Lower lobe of right lung (tissue), 2 donors: ENCODE results near the gene SAFB2. TPM values are rescaled to one million over a fixed set of nuclear protein-coding genes. Genes with fewer than 3 reads are reported as not detected.
A peak's percentile ranks its signal among the peaks of the same experiment; 100 is the strongest.

Source experiments
- ATAC-seq, 2 donors: fragments of 200-7000 bp; cut with Tn5 transposase; one replicate each; pipeline ENCODE4 v1.9.1; 2020 to 2022; ENCODE audit warnings: mild to moderate bottlenecking in 2 of 2, moderate library complexity in 2 of 2
- DNase-seq: peaks from one replicate; pipeline ENCODE4 v3.0.0-alpha.2; 2020
- H3K27ac ChIP-seq: fragments of 200-600 bp; one replicate; pipeline ENCODE4 v1.8.0; 2022
- H3K27me3 ChIP-seq: fragments of 200-600 bp; one replicate; pipeline ENCODE4 v1.8.0; 2022; ENCODE audit warnings: low read depth
- H3K36me3 ChIP-seq: fragments of 200-600 bp; one replicate; pipeline ENCODE4 v1.8.0; 2022; ENCODE audit warnings: mild to moderate bottlenecking
- H3K4me1 ChIP-seq: fragments of 200-600 bp; one replicate; pipeline ENCODE4 v1.8.0; 2022
- H3K4me3 ChIP-seq: fragments of 200-600 bp; one replicate; pipeline ENCODE4 v1.8.0; 2022; ENCODE audit warnings: mild to moderate bottlenecking
- H3K9me3 ChIP-seq: fragments of 200-600 bp; one replicate; pipeline ENCODE4 v1.8.0; 2022
- intact Hi-C: fragments of 100-400 bp; cut with DNase I; formaldehyde crosslinking; loops from one replicate; pipeline ENCODE4 v1.11.0; 2022
- total RNA-seq: library from RNA; stranded (reverse); fragmentation: NEBNext Ultra II Directional; extraction: Animal tissue kit (Norgen Biotek cat#: 25700); gene quantifications from one replicate; pipeline ENCODE4 v1.2.1, GENCODE V29; 2021
- TF ChIP-seq, protein P1 (sequence below): fragments of 200-600 bp; IDR thresholded peaks from one replicate; pipeline ENCODE4 v1.8.0; 2022; ENCODE audit warnings: antibody characterized with exemption, mild to moderate bottlenecking
- donor health status: DM: no; HTN: yes; CAD: no; lungs with severe emphysema.

Gene SAFB2
- total RNA-seq, 1 donor from 2014 or later: 81.8 TPM

DNA sequence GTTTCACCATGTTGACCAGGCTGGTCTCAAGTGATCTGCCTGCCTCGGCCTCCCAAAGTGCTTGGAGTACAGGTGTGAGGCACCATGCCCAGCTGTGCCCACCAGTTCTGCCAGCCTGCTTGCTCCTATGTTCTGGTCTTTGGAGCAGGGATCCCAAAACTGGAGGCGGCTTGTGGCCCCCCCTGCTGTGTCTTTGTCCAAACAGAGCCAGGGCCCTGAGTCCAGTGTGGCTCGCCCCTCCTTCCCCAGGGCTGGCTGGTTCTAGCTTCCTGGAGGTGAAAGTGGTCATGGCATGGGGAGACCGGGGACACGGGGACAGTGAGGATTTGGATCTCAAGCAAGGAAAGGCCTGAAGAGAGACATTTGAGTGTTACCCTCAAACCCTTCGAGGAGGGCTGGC is 43.3 kb downstream of the SAFB2 start:
- H3K4me1 ChIP-seq: peaks cover 5% of the 10 kb centered on the region
- TF ChIP-seq, protein P1, sequence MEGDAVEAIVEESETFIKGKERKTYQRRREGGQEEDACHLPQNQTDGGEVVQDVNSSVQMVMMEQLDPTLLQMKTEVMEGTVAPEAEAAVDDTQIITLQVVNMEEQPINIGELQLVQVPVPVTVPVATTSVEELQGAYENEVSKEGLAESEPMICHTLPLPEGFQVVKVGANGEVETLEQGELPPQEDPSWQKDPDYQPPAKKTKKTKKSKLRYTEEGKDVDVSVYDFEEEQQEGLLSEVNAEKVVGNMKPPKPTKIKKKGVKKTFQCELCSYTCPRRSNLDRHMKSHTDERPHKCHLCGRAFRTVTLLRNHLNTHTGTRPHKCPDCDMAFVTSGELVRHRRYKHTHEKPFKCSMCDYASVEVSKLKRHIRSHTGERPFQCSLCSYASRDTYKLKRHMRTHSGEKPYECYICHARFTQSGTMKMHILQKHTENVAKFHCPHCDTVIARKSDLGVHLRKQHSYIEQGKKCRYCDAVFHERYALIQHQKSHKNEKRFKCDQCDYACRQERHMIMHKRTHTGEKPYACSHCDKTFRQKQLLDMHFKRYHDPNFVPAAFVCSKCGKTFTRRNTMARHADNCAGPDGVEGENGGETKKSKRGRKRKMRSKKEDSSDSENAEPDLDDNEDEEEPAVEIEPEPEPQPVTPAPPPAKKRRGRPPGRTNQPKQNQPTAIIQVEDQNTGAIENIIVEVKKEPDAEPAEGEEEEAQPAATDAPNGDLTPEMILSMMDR: no peak
- H3K27ac ChIP-seq: no peak overlapping the region
- peaks cover 14% of the 10 kb centered on the region for H3K36me3 ChIP-seq
- H3K27me3 ChIP-seq: no peaks in the 10 kb centered on the region
- no peaks in the 10 kb centered on the region for H3K9me3 ChIP-seq
- ATAC-seq (no peak), DNase-seq (no peak)
- intact Hi-C loops: no loop called here
- H3K4me3 ChIP-seq: no peak overlapping the region

DNA sequence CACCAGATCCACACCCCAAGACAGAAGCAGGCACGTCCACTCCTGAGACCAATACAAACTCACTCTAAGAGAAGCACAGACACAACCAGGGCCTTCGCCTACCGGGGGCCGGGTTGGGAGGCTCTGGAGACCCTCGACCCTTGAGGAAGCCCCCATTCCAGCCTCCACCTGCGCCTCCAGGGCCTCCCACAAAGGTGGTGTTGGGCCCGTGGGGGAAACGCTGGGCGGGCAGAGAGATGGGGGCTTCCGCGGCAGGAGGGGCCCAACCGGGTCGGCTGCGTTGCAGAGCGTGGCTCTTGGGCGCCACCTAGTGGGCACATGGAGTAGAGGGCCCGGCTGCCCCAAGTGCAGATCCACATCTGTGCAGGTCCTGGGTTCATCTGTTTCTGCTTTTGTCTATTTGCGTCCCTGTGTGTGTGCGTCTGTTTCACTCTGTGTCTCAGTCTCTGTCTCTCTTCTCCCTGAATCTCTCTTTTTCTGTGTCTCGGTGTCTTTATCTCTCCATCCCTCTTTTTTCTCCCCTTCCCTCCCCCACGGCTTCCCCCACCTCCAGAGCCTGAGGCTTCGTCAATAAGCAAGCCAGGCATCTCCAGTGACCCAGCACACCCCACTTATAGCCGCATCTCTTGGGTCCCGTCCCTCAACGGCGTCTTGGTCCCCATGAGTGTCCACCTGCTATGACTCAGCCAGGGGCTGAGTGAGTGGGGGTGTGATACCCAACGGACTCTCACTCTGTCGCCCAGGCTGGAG is 44.3 kb downstream of the SAFB2 start:
- H3K36me3 ChIP-seq: peaks cover 14% of the 10 kb centered on the region
- peak; percentile 79 for DNase-seq
- intact Hi-C loops: no loop called here
- H3K4me1 ChIP-seq: peaks cover 5% of the 10 kb centered on the region
- H3K4me3 ChIP-seq: no peak overlapping the region
- no peak overlapping the region for H3K27ac ChIP-seq
- H3K9me3 ChIP-seq: no peaks in the 10 kb centered on the region
- TF ChIP-seq, protein P1: peak; percentile 99
- H3K27me3 ChIP-seq: no peaks in the 10 kb centered on the region
- peak; percentile 89 to 90 for ATAC-seq

DNA sequence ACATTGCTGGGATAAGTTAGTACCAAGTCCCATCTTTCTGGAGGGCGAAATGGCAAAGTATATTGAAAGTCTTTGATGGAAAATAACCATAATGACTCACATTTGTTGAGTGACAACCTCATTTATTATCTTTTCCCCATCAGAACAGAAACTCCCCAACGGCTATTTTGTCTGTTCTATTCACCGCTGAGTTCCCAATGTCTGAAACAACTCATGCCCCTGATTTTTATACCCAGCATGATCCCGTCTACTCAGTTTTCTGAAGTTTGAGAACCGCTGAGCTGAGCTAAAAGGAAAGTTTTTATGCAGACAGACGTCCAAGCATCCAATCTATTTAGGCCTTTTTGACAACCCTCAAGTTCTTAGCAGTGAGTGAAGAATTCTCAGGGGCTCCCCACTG is 47.0 kb downstream of the SAFB2 start:
- TF ChIP-seq, protein P1: no peak
- no peak for DNase-seq
- peaks cover 5% of the 10 kb centered on the region for H3K4me1 ChIP-seq
- intact Hi-C loops: no loop called here
- H3K4me3 ChIP-seq: no peak overlapping the region
- no peak for ATAC-seq
- H3K9me3 ChIP-seq: no peaks in the 10 kb centered on the region
- no peaks in the 10 kb centered on the region for H3K36me3 ChIP-seq
- H3K27ac ChIP-seq: no peak overlapping the region
- no peaks in the 10 kb centered on the region for H3K27me3 ChIP-seq

DNA sequence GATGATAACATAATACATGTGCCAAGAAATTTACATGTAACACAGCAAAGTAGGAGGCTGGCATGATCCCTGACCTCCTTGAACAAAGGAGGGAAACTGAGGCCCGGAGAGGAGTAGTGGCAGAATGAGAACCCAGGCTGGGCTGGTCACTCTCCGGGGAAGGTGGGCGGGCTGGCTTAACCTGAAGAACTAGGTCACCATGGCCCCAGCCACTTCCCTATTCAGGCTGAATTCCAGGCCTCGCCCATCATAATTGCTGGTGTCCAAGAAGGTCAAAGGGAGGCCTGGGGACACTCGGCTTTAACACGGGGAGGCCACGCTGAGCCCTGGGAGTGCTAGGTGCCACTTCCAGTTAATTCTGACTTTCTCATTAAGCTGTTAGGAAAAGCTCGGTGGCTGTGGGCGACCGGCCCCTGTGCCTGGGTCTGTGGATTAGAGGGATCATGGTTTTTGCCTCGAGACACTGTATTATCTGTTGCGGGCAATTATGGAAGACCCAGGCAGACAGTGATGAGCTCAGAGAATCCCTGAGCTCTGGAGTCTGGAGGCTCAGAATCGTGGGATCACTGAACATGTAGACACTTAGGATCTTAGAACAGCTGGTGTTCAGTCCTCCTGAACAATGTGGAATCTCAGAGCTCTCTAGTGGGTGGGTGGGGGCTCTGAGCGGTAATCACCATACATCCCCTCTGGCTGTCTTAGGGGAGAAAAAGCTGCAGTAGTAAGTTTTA is 49.9 kb downstream of the SAFB2 start:
- peaks cover 14% of the 10 kb centered on the region for H3K27me3 ChIP-seq
- TF ChIP-seq, protein P1: no peak
- H3K4me1 ChIP-seq: no peaks in the 10 kb centered on the region
- intact Hi-C loops: no loop called here
- no peaks in the 10 kb centered on the region for H3K9me3 ChIP-seq
- H3K27ac ChIP-seq: no peak overlapping the region
- ATAC-seq: peak; percentile 43 to 63
- no peak overlapping the region for H3K4me3 ChIP-seq
- H3K36me3 ChIP-seq: no peaks in the 10 kb centered on the region
- no peak for DNase-seq

DNA sequence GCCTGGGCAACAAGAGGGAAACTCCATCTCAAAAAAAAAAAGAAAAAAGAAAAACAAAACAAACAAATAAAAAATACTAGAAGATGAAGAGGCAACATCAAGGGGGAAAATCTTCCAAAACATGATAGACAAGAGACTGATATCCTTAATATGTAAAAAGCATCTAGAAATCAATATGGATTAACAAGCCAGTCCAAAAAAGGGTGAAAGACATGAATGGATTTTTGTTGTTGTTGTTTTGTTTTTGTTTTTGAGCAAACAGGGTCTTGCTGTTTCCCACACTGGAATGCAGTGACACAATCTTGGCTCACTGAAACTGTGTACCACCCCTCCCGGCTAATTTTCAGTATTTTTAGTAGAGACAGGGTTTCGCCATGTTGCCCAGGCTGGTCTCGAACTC is 50.8 kb downstream of the SAFB2 start:
- H3K36me3 ChIP-seq: no peaks in the 10 kb centered on the region
- H3K27ac ChIP-seq: no peak overlapping the region
- DNase-seq (no peak), ATAC-seq (no peak)
- TF ChIP-seq, protein P1: no peak
- no peaks in the 10 kb centered on the region for H3K9me3 ChIP-seq
- intact Hi-C loops: no loop called here
- peaks cover 23% of the 10 kb centered on the region for H3K27me3 ChIP-seq
- no peaks in the 10 kb centered on the region for H3K4me1 ChIP-seq
- no peak overlapping the region for H3K4me3 ChIP-seq
